GM18505 (cell line): ENCODE measurements around the gene ASB7.

Experiments
- ATAC-seq: cut with Tn5 transposase; IDR thresholded peaks from one replicate; pipeline ENCODE4 v1.9.1; 2021; ENCODE audit not compliant: unreplicated experiment
- POLR2A ChIP-seq: IDR thresholded peaks from 4 replicates; pipeline ENCODE4 v1.6.1; 2011; ENCODE audit warnings: borderline replicate concordance; ENCODE audit not compliant: insufficient read depth, insufficient read length; ENCODE audit errors: extremely low read depth

ASB7 gene

DNA sequence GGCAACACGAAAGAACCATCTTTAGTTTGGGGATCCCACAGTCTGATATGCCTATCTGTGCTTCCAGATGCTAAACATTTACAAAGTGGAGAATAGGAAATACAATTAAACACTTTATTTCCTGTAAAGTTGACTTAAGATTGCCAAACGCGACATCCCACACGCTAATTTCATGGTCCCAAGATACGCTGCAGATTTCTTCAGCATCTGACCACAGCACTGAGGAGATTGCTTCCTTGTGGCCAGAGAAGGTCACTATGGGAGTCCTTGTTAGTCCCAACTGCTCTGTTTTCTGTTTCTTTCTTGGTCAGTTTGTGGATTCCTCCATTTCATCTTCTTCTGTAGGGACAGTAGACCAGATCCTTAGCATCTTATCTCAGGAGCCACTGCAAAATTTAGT lies 43.3 kb downstream of the ASB7 start:
- TF ChIP-seq POLR2A = no peak
- ATAC-seq = no peak

DNA sequence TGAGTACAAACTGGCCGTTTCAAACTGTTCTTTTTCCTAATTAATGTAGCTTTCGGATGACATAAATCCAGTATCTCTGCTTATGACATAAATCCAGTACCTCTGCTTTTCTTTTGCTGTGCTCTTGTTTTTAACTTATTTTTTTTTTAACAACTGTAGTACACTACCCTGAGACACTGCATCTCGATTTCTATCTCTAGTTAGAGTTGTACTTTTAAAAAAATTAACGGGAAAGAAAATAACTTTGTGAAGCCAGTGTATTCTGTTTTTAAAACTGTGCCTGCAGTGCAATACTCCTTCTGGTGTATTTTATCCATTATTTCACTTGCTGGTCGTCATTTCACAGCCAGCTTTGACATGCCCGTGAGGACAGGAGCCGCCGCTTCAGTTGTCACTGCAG lies 46.6 kb downstream of the ASB7 start:
- no peak for TF ChIP-seq POLR2A
- ATAC-seq = no peak

GRCh38 chr15:100650685-100651084 lies 48.3 kb downstream of the ASB7 start:
- no peak for TF ChIP-seq POLR2A
- ATAC-seq = no peak

DNA sequence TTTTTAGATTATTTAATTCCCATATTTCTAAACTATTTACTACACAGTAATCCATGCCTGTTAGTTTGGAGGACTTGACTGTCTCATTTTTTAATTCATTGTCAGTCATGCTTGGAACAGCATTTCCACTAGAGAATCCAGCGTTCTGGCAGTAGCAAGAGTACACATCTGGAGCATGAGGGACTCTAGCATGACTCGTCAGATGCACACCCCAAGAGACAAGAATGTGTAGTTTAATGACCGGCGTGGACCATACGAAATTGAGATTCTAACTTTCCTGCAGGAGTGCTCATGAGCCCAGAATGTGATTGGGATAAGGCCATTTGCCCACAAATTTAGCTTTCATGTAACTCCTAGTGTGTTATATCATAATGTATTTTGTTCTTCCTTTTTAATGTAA lies 48.9 kb downstream of the ASB7 start:
- no peak for ATAC-seq
- TF ChIP-seq POLR2A = no peak

GRCh38 chr15:100652116-100652515 lies 49.7 kb downstream of the ASB7 start:
- TF ChIP-seq POLR2A = no peak
- ATAC-seq = no peak

GRCh38 chr15:100653608-100654007 lies 51.2 kb downstream of the ASB7 start:
- ATAC-seq = no peak
- TF ChIP-seq POLR2A = no peak

GRCh38 chr15:100658895-100659294 lies 56.5 kb downstream of the ASB7 start:
- no peak for ATAC-seq
- no peak for TF ChIP-seq POLR2A

DNA sequence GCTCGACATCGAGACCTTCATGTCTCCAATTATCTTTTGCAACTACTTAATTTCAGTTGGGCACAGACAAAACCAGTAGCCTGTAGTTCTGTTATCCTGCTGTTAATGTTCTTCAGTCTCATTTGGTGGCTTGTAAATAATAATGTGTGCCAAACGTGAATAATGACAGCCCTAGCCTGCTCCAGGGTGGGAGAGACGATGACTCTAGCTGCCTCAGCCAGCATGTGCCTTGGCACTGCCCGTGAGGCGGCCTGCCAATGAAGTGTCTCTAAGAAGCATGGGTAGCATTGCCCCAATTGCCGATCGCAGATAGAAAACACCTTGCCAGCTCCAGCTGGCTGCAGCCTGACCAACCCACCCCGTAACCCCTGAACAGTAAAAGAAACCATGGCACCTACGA lies 58.8 kb downstream of the ASB7 start:
- TF ChIP-seq POLR2A = no peak
- ATAC-seq = no peak

DNA sequence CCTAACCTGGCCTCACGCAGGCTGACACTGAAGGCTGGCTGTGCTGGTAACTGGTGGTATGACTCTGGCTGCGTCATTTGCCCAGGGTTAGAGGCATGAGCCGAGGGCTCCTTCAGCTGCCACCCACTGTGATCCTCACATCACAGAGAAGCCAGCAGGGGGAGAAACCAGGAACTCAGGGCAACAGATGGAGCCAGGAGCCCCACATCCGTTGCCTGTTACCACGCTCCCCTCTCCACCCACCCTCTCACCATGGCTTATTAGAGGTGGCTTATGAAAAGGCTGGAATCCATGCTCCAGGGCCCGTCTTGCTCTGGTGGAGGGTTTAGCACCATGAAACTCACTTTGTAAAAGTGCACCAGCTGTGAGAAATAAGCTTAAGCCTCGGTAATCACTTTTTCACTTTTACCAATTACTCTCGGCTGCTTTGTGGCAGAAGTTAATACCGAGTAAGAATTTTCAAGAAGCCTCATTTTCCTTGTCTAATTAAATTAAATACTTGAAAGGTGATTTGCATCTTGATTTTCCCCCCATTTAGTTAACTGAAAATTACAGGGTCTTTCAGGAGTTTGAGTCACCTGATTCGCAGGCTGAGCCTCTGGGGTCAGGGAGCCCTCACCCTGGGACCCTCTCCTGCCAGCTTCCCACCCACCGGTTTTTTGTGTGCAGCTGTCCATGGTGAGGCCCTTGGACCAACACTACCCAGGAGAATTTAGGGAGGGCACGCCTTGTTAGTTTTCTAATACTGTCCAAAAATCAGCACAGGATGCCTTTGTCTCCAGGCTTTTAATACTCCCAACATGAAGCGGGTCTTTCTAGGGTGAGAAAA lies 60.9 kb downstream of the ASB7 start:
- ATAC-seq = no peak
- TF ChIP-seq POLR2A = no peak

GRCh38 chr15:100663915-100664281 lies 61.5 kb downstream of the ASB7 start:
- ATAC-seq = no peak
- TF ChIP-seq POLR2A = no peak

DNA sequence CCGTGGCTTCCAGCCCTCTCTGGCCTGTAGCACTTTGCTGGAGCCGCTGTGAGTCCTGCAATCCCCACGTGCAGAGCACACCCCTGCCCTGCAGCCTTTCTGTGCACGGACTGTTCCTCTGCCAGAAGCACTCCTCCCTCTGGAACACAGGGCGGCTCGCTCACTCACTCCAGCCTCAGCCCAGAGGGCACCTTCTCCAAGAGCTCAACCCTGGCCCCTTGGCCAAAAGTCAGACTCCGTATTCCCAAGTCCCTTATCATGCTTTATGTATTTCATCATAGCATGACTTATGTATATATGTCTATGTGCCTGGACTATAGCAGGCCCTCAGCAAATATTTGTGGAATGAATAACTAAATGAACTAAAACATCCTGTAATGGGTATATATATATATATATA lies 63.2 kb downstream of the ASB7 start:
- ATAC-seq = no peak
- TF ChIP-seq POLR2A = no peak

- ATAC-seq = no peak
- no peak for TF ChIP-seq POLR2A
These were observed 65.3 kb downstream of the ASB7 start for GRCh38 chr15:100667405-100668347.

GRCh38 chr15:100668348-100668745 lies 66.0 kb downstream of the ASB7 start:
- ATAC-seq = no peak
- TF ChIP-seq POLR2A = no peak

- ATAC-seq = no peak
These were observed 66.9 kb downstream of the ASB7 start for GRCh38 chr15:100669260-100669659.

GRCh38 chr15:100670505-100671021 lies 68.2 kb downstream of the ASB7 start:
- TF ChIP-seq POLR2A = no peak
- ATAC-seq = no peak

More at GRCh38 chr15:100669260-100669659, 66.9 kb downstream of the ASB7 start:
- TF ChIP-seq POLR2A = no peak
